GM18868 (cell line): ENCODE data around the gene GTF3C5.
"Not testable (repeated sequence)": the region's sequence is repeated elsewhere in the genome, so short reads cannot be mapped to it uniquely, and the experiment has no call there.

ENCODE experiments used
- ATAC-seq: cut with Tn5 transposase; IDR thresholded peaks from one replicate; pipeline ENCODE4 v1.9.1; 2021; ENCODE audit warnings: mild to moderate bottlenecking, moderate library complexity; ENCODE audit not compliant: unreplicated experiment

The GTF3C5 gene

GRCh38 chr9:133030317-133031129 is at the start of gene GTF3C5:
GTF3C5 (plus strand) TSS chr9:133030997; CDS start chr9:133031012, 15 bp downstream.
- peak; percentile 96 for ATAC-seq

- no peak for ATAC-seq
Observed at GRCh38 chr9:132982458-132982857, 48.3 kb upstream of the GTF3C5 start.

GRCh38 chr9:132983491-132984201 is 47.2 kb upstream of the GTF3C5 start:
- no peak for ATAC-seq

GRCh38 chr9:132984202-132985070 is 46.4 kb upstream of the GTF3C5 start:
- no peak for ATAC-seq

- no peak for ATAC-seq
Observed at GRCh38 chr9:132985071-132985350, 45.8 kb upstream of the GTF3C5 start.

GRCh38 chr9:132985489-132985888 is 45.3 kb upstream of the GTF3C5 start:
- no peak for ATAC-seq

GRCh38 chr9:132986114-132986513 is 44.7 kb upstream of the GTF3C5 start:
- ATAC-seq: no peak

- no peak for ATAC-seq
Observed at GRCh38 chr9:132986640-132987620, 43.9 kb upstream of the GTF3C5 start.

GRCh38 chr9:132988244-132989013 is 42.4 kb upstream of the GTF3C5 start:
- ATAC-seq: no peak

- no peak for ATAC-seq
Observed at GRCh38 chr9:132989014-132989310, 41.8 kb upstream of the GTF3C5 start.

- no peak for ATAC-seq
Observed at GRCh38 chr9:132989414-132989996, 41.3 kb upstream of the GTF3C5 start.

- not testable (repeated sequence) for ATAC-seq
Observed at GRCh38 chr9:132989998-132990557, 40.7 kb upstream of the GTF3C5 start.

GRCh38 chr9:132990781-132991180 is 40.0 kb upstream of the GTF3C5 start:
- ATAC-seq: no peak

- ATAC-seq: no peak
Observed at GRCh38 chr9:132991351-132992300, 39.2 kb upstream of the GTF3C5 start.

GRCh38 chr9:132993511-132993939 is 37.3 kb upstream of the GTF3C5 start:
- ATAC-seq: no peak

GRCh38 chr9:132994410-132995120 is 36.2 kb upstream of the GTF3C5 start:
- ATAC-seq: no peak

GRCh38 chr9:132995121-132995420 is 35.7 kb upstream of the GTF3C5 start:
- no peak for ATAC-seq
